ENCODE results near the gene TREM1. TPM values are rescaled to one million over a fixed set of nuclear protein-coding genes. Genes with fewer than 3 reads are reported as not detected.

TREM1 gene
- total RNA-seq, 2 experiments from 2014 or later, result not detected

GRCh38 chr6:41236276-41236675, 50.2 kb downstream of the TREM1 start:
- intact Hi-C loops (cut with micrococcal nuclease), result no loop called here
- DNase-seq, result no peak

DNA sequence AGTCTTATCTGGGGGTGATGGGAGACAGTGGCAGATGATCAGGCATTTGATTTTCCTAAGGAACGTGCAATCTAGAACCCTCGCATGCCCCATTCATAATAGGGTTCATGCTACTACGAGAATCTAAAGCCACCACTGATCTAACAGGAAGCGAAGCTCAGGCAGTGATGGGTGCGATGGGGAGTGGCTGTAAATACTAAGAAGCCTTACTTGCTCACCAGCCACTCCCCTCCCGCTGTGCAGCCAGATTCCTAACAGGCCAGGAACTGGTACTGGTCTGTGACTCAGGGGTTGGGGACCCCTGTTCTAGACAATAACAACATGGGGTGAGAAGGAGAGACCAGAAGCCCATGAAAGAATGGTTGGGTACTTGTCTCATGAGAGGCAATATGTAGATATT, 53.8 kb downstream of the TREM1 start:
- no peaks in the 10 kb centered on the region for H3K36me3 Mint-ChIP-seq (ENCODE audit: low read depth)
- no peaks in the 10 kb centered on the region for H3K4me1 Mint-ChIP-seq (ENCODE audit: low read depth)
- no peaks in the 10 kb centered on the region for H3K27me3 Mint-ChIP-seq
- no peak overlapping the region for H3K27ac Mint-ChIP-seq
- intact Hi-C loops (cut with micrococcal nuclease), result no loop called here
- POLR2A ChIA-PET, result interaction anchor here (0.6 kb wide), 1 partner anchor 92 kb away, joined by 3 read pairs; no protein-coding TSS in a partner anchor
- H3K9me3 Mint-ChIP-seq, result no peaks in the 10 kb centered on the region
- no peak for DNase-seq
- no peak overlapping the region for H3K4me3 Mint-ChIP-seq
- TF ChIP-seq, protein P1, sequence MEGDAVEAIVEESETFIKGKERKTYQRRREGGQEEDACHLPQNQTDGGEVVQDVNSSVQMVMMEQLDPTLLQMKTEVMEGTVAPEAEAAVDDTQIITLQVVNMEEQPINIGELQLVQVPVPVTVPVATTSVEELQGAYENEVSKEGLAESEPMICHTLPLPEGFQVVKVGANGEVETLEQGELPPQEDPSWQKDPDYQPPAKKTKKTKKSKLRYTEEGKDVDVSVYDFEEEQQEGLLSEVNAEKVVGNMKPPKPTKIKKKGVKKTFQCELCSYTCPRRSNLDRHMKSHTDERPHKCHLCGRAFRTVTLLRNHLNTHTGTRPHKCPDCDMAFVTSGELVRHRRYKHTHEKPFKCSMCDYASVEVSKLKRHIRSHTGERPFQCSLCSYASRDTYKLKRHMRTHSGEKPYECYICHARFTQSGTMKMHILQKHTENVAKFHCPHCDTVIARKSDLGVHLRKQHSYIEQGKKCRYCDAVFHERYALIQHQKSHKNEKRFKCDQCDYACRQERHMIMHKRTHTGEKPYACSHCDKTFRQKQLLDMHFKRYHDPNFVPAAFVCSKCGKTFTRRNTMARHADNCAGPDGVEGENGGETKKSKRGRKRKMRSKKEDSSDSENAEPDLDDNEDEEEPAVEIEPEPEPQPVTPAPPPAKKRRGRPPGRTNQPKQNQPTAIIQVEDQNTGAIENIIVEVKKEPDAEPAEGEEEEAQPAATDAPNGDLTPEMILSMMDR (IDR thresholded peaks at IDR 0.05), result no peak
- CTCF ChIA-PET, result no interaction called here
- ATAC-seq, result no peak

More at GRCh38 chr6:41236276-41236675, 50.2 kb downstream of the TREM1 start:
- TF ChIP-seq, protein P1 (IDR thresholded peaks at IDR 0.05), result no peak
- no peak overlapping the region for H3K27ac Mint-ChIP-seq
- POLR2A ChIA-PET, result no interaction called here
- CTCF ChIA-PET, result interaction anchor here (1.0 to 2.4 kb wide), 3 partner anchors 24 to 71 kb away, joined by 3 to 8 read pairs (median 5); no protein-coding TSS in a partner anchor
- no peaks in the 10 kb centered on the region for H3K36me3 Mint-ChIP-seq (ENCODE audit: low read depth)
- no peaks in the 10 kb centered on the region for H3K4me1 Mint-ChIP-seq (ENCODE audit: low read depth)
- no peak overlapping the region for H3K4me3 Mint-ChIP-seq
- no peak for ATAC-seq
- peaks cover 14% of the 10 kb centered on the region for H3K27me3 Mint-ChIP-seq
- no peaks in the 10 kb centered on the region for H3K9me3 Mint-ChIP-seq

DNA sequence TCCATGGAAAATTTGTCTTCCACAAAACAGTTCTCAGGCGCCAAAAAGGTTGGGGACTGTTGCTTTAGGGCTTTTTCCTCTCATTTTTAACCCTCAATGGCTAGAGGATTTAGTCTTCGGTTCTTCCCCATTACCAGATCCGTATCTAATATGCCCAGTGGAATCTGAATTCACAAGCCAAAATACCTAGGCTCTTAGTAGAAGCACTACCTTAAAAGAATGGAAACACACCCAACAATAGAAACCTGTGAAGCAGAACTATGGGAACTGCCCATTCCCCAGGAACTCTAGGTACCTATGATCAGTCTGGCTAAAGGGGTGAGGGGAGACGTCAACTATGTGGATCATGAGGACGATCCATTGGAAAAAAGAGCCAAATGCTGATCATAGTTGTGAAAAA, 55.2 kb downstream of the TREM1 start:
- Mint-ChIP-seq H3K36me3 (ENCODE audit: low read depth) (no peaks in the 10 kb centered on the region), H3K4me3 (no peak overlapping the region), H3K9me3 (no peaks in the 10 kb centered on the region), H3K4me1 (ENCODE audit: low read depth) (no peaks in the 10 kb centered on the region), H3K27ac (no peak overlapping the region), H3K27me3 (peaks cover 2% of the 10 kb centered on the region)
- no peak for ATAC-seq
- no peak for DNase-seq
- ChIA-PET POLR2A (no interaction called here), CTCF (no interaction called here)
- TF ChIP-seq, protein P1 (IDR thresholded peaks at IDR 0.05), result no peak
- intact Hi-C loops (cut with micrococcal nuclease), result no loop called here

DNA sequence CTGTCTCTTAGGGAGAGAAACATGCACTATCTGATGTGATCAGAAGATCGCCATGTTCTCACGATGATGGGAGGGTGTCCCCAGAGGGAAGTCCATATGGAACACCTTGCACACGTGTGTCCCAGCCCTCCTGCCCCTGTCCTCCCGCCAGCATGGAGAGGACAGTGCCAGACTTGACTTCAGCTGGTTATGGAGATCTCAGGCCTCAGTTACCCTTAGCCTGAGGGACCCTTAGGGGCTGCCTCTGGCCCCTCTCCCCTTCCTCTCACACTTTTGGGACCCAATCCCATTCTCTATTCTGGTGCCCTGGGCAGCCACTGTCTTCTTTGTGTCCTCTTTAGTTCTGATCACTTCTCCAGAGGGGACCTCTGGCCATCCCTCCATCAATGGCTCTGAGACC, 56.8 kb downstream of the TREM1 start:
- H3K27me3 Mint-ChIP-seq, result peaks cover 2% of the 10 kb centered on the region
- H3K4me1 Mint-ChIP-seq (ENCODE audit: low read depth), result no peaks in the 10 kb centered on the region
- H3K36me3 Mint-ChIP-seq (ENCODE audit: low read depth), result no peaks in the 10 kb centered on the region
- DNase-seq (no peak), ATAC-seq (no peak)
- intact Hi-C loops (cut with micrococcal nuclease), result no loop called here
- no peak overlapping the region for H3K27ac Mint-ChIP-seq
- TF ChIP-seq, protein P1 (IDR thresholded peaks at IDR 0.05), result no peak
- ChIA-PET CTCF (interaction anchor here (1.7 kb wide), 1 partner anchor 9 kb away, joined by 4 read pairs; no protein-coding TSS in a partner anchor), POLR2A (no interaction called here)
- no peak overlapping the region for H3K4me3 Mint-ChIP-seq
- H3K9me3 Mint-ChIP-seq, result no peaks in the 10 kb centered on the region

GRCh38 chr6:41228616-41229015, 57.9 kb downstream of the TREM1 start:
- Mint-ChIP-seq H3K4me1 (ENCODE audit: low read depth) (no peaks in the 10 kb centered on the region), H3K4me3 (no peak overlapping the region), H3K9me3 (no peaks in the 10 kb centered on the region), H3K36me3 (ENCODE audit: low read depth) (no peaks in the 10 kb centered on the region), H3K27me3 (peaks cover 2% of the 10 kb centered on the region), H3K27ac (no peak overlapping the region)
- intact Hi-C loops (cut with micrococcal nuclease), result no loop called here
- DNase-seq (no peak), ATAC-seq (no peak)
- ChIA-PET CTCF (interaction anchor here (1.2 kb wide), 1 partner anchor 140 kb away, joined by 3 read pairs; no protein-coding TSS in a partner anchor), POLR2A (no interaction called here)
- TF ChIP-seq, protein P1 (IDR thresholded peaks at IDR 0.05), result no peak

All from activated CD8-positive, alpha-beta T cell treated with anti-CD3 and anti-CD28 coated beads for 36 hours (primary cell).